HG03378 (cell line): ENCODE data around the gene SHB.

Experiments used
- ATAC-seq: cut with Tn5 transposase; IDR thresholded peaks from one replicate; pipeline ENCODE4 v1.9.1; 2021; ENCODE audit warnings: mild to moderate bottlenecking, moderate library complexity; ENCODE audit not compliant: unreplicated experiment

The SHB gene

GRCh38 chr9:38010918-38011704 lies 57.9 kb downstream of the SHB start:
- ATAC-seq, result no peak

GRCh38 chr9:38009990-38010389 lies 59.0 kb downstream of the SHB start:
- ATAC-seq, result no peak

- ATAC-seq, result no peak
Observed at GRCh38 chr9:38009035-38009501, 60.0 kb downstream of the SHB start.

- ATAC-seq, result peak; percentile 85
Observed at GRCh38 chr9:38008168-38009034, 60.6 kb downstream of the SHB start.

GRCh38 chr9:38007016-38007415 lies 62.0 kb downstream of the SHB start:
- ATAC-seq, result no peak

GRCh38 chr9:38006163-38006562 lies 62.9 kb downstream of the SHB start:
- ATAC-seq, result no peak

GRCh38 chr9:38004809-38005560 lies 64.0 kb downstream of the SHB start:
- ATAC-seq, result no peak

GRCh38 chr9:38003946-38004808 lies 64.8 kb downstream of the SHB start:
- no peak for ATAC-seq

- no peak for ATAC-seq
Observed at GRCh38 chr9:38003230-38003629, 65.8 kb downstream of the SHB start.

- ATAC-seq, result no peak
Observed at GRCh38 chr9:38001430-38001829, 67.6 kb downstream of the SHB start.

- ATAC-seq, result no peak
Observed at GRCh38 chr9:38000735-38001134, 68.3 kb downstream of the SHB start.

- no peak for ATAC-seq
Observed at GRCh38 chr9:38000332-38000731, 68.7 kb downstream of the SHB start.

GRCh38 chr9:37999588-38000189 lies 69.3 kb downstream of the SHB start:
- no peak for ATAC-seq

GRCh38 chr9:37998881-37999587 lies 70.0 kb downstream of the SHB start:
- no peak for ATAC-seq

- no peak for ATAC-seq
Observed at GRCh38 chr9:37997636-37998374, 71.2 kb downstream of the SHB start.

GRCh38 chr9:37996819-37997217 lies 72.2 kb downstream of the SHB start:
- ATAC-seq, result no peak

- ATAC-seq, result no peak
Observed at GRCh38 chr9:37995961-37996818, 72.8 kb downstream of the SHB start.

GRCh38 chr9:37995348-37995737 lies 73.7 kb downstream of the SHB start:
- no peak for ATAC-seq
